Esophagus muscularis mucosa (tissue), 4 donors: ENCODE data around the gene PRSS1. TPM values are rescaled to one million over a fixed set of nuclear protein-coding genes. Genes with fewer than 3 reads are reported as not detected.

Experiments
- DNase-seq: peaks from one replicate; pipeline ENCODE4 v3.0.0-alpha.2; 2017; ENCODE audit errors: extremely low spot score
- H3K27ac ChIP-seq, 4 donors: fragments of 200-600 bp; sonication (generic); replicated peaks in 1 of 4; 1 replicate in 3 of 4; 2 replicates in 1 of 4; pipeline ENCODE4 v1.5.1; 2016 to 2019; ENCODE audit warnings: mild to moderate bottlenecking in 1 of 4
- H3K27me3 ChIP-seq, 4 donors: fragments of 200-600 bp; sonication (generic); one replicate each; pipeline versions ENCODE4 v1.5.1 to v1.6.0; 2016 to 2019
- H3K36me3 ChIP-seq, 4 donors: fragments of 200-600 bp; sonication (generic); one replicate each; pipeline ENCODE4 v1.5.1; 2016 to 2019
- H3K4me1 ChIP-seq, 4 donors: fragments of 200-600 bp; sonication (generic); one replicate each; pipeline ENCODE4 v1.5.1; 2016 to 2019
- H3K4me3 ChIP-seq, 4 donors: fragments of 200-600 bp; sonication (generic); 1 replicate in 2 of 4; 2 replicates in 2 of 4; pipeline ENCODE4 v1.5.1; 2016 to 2019; ENCODE audit warnings: mild to moderate bottlenecking in 4 of 4, moderate library complexity in 1 of 4
- H3K9me3 ChIP-seq, 4 donors: fragments of 200-600 bp; sonication (generic); 1 replicate in 3 of 4; 2 replicates in 1 of 4; pipeline ENCODE4 v1.5.1; 2016 to 2019
- CTCF ChIP-seq, 3 experiments: fragments of 200-600 bp in 2 of 3; fragments of 450-650 bp in 1 of 3; sonication (generic) in 2 of 3; IDR thresholded peaks; one replicate each; pipeline ENCODE4 v1.5.1; 2017 to 2019; ENCODE audit warnings: antibody characterized with exemption in 3 of 3, mild to moderate bottlenecking in 2 of 3, moderate library complexity in 1 of 3
- EP300 ChIP-seq: sonication (generic); formaldehyde crosslinking; IDR thresholded peaks from one replicate; pipeline ENCODE4 v1.6.1; 2017; ENCODE audit warnings: antibody characterized with exemption
- POLR2A ChIP-seq: fragments of 450-650 bp; IDR thresholded peaks from one replicate; pipeline ENCODE4 v1.6.1; 2017; ENCODE audit warnings: antibody characterized with exemption, moderate library complexity, mild to moderate bottlenecking, low read depth
- POLR2AphosphoS5 ChIP-seq, 2 donors: sonication (generic); formaldehyde crosslinking; IDR thresholded peaks; one replicate each; pipeline ENCODE4 v1.6.1; 2017; ENCODE audit warnings: antibody characterized with exemption in 2 of 2
- WGBS: methylation state at CpG from one replicate; pipeline ENCODE4 v1.1.5; 2018; 5-methylcytosine and 5-hydroxymethylcytosine counted together
- intact Hi-C: fragments of 100-400 bp; cut with DNase I; formaldehyde crosslinking; loops from one replicate; pipeline ENCODE4 v1.15.1; 2023
- total RNA-seq, 4 donors: library from RNA; depleted of rRNA; stranded (reverse); fragments of >200 nt; gene quantifications; one replicate each; pipeline versions ENCODE4 v1.1.0 to v1.2.1, GENCODE V29; 2016

Gene PRSS1
- total RNA-seq, 4 donors from 2014 or later, result not detected

- intact Hi-C loops, result no loop called here
- TF ChIP-seq POLR2AphosphoS5 (IDR thresholded peaks at IDR 0.05) (no peak), EP300 (no peak), POLR2A (no peak), CTCF (IDR thresholded peaks at IDR 0.05) (no peak)
- Histone ChIP-seq H3K36me3 (no peaks in the 10 kb centered on the region), H3K4me3 (no peak overlapping the region), H3K9me3 (no peaks in the 10 kb centered on the region), H3K27me3 (no peaks in the 10 kb centered on the region), H3K4me1 (no peaks in the 10 kb centered on the region), H3K27ac (no peak overlapping the region)
- 43% methylated on average over 2 of the region's 2 CpGs for WGBS
- no peak for DNase-seq
These were observed 38.1 kb upstream of the PRSS1 start for GRCh38 chr7:142711196-142711595.

- intact Hi-C loops, result no loop called here
- TF ChIP-seq POLR2A (no peak), CTCF (IDR thresholded peaks at IDR 0.05) (peak in 2 of 3 experiments; percentile 4 to 20)
These were observed 37.3 kb upstream of the PRSS1 start for GRCh38 chr7:142711746-142712616.

GRCh38 chr7:142712617-142712957 lies 36.7 kb upstream of the PRSS1 start:
- Histone ChIP-seq H3K27ac (no peak overlapping the region), H3K27me3 (no peaks in the 10 kb centered on the region), H3K36me3 (no peaks in the 10 kb centered on the region), H3K9me3 (no peaks in the 10 kb centered on the region), H3K4me3 (no peak overlapping the region), H3K4me1 (no peaks in the 10 kb centered on the region)
- TF ChIP-seq CTCF (IDR thresholded peaks at IDR 0.05), result no peak
- intact Hi-C loops, result no loop called here
- DNase-seq, result no peak
- WGBS, result 89% methylated on average over 4 of the region's 4 CpGs

More at GRCh38 chr7:142711746-142712616, 37.3 kb upstream of the PRSS1 start:
- DNase-seq, result no peak
- Histone ChIP-seq H3K36me3 (no peaks in the 10 kb centered on the region), H3K9me3 (no peaks in the 10 kb centered on the region), H3K4me3 (no peak overlapping the region), H3K27me3 (no peaks in the 10 kb centered on the region), H3K27ac (no peak overlapping the region), H3K4me1 (no peaks in the 10 kb centered on the region)
- 66% methylated on average over 18 of the region's 18 CpGs for WGBS

GRCh38 chr7:142714375-142714774 lies 34.9 kb upstream of the PRSS1 start:
- no peak overlapping the region for H3K4me3 ChIP-seq
- H3K36me3 ChIP-seq, result no peaks in the 10 kb centered on the region
- intact Hi-C loops, result no loop called here
- TF ChIP-seq CTCF (IDR thresholded peaks at IDR 0.05) (no peak), POLR2A (no peak), EP300 (no peak), POLR2AphosphoS5 (IDR thresholded peaks at IDR 0.05) (no peak)
- no peaks in the 10 kb centered on the region for H3K4me1 ChIP-seq
- WGBS, result 35% methylated on average over 2 of the region's 2 CpGs
- no peak overlapping the region for H3K27ac ChIP-seq
- DNase-seq, result no peak
- H3K27me3 ChIP-seq, result no peaks in the 10 kb centered on the region
- H3K9me3 ChIP-seq, result no peaks in the 10 kb centered on the region

- intact Hi-C loops, result no loop called here
- TF ChIP-seq POLR2AphosphoS5 (IDR thresholded peaks at IDR 0.05) (no peak), CTCF (IDR thresholded peaks at IDR 0.05) (no peak), EP300 (no peak), POLR2A (no peak)
- DNase-seq, result no peak
- Histone ChIP-seq H3K27ac (no peak overlapping the region), H3K4me3 (no peak overlapping the region), H3K9me3 (no peaks in the 10 kb centered on the region), H3K36me3 (no peaks in the 10 kb centered on the region), H3K4me1 (no peaks in the 10 kb centered on the region), H3K27me3 (peaks cover 0 to 6% (median 0%) of the 10 kb centered on the region in 4 donors)
- WGBS, result 43% methylated on average over 2 of the region's 2 CpGs
These were observed 32.7 kb upstream of the PRSS1 start for GRCh38 chr7:142716596-142716995.
